Activated effector memory CD4-positive, alpha-beta T cell treated with Interleukin-2 at 50 U/mL for 16 hours (primary cell): ENCODE data around the gene ACTL7A.
"Not testable (repeated sequence)": the region's sequence is repeated elsewhere in the genome, so short reads cannot be mapped to it uniquely, and the experiment has no call there.

Experiments
- DNase-seq: peaks from one replicate; pipeline ENCODE4 v3.0.0-alpha.2; 2020

The ACTL7A gene, protein sequence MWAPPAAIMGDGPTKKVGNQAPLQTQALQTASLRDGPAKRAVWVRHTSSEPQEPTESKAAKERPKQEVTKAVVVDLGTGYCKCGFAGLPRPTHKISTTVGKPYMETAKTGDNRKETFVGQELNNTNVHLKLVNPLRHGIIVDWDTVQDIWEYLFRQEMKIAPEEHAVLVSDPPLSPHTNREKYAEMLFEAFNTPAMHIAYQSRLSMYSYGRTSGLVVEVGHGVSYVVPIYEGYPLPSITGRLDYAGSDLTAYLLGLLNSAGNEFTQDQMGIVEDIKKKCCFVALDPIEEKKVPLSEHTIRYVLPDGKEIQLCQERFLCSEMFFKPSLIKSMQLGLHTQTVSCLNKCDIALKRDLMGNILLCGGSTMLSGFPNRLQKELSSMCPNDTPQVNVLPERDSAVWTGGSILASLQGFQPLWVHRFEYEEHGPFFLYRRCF

DNA sequence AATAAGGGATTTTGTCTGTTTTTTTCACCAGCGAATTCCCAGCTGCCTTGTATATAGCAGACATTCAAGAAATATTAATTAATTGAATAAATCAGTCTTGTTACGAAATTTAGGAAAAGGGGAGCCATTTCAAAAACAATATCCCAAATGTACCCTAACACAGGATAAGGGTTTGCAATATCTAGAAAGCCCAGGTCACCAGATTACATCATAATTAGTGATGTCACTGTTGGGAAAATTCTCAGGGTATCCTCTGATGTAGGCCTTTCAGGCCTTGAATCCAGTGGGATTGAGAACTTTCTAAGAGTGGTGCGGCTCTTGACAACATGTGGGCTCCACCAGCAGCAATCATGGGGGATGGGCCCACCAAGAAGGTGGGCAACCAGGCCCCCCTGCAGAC, at the start of gene ACTL7A:
Gene ACTL7A, plus strand, starts transcription at position 270 of the 400 bp plus-strand sequence. Its CDS starts 57 bp downstream, at position 327.
- DNase-seq, result no peak

DNA sequence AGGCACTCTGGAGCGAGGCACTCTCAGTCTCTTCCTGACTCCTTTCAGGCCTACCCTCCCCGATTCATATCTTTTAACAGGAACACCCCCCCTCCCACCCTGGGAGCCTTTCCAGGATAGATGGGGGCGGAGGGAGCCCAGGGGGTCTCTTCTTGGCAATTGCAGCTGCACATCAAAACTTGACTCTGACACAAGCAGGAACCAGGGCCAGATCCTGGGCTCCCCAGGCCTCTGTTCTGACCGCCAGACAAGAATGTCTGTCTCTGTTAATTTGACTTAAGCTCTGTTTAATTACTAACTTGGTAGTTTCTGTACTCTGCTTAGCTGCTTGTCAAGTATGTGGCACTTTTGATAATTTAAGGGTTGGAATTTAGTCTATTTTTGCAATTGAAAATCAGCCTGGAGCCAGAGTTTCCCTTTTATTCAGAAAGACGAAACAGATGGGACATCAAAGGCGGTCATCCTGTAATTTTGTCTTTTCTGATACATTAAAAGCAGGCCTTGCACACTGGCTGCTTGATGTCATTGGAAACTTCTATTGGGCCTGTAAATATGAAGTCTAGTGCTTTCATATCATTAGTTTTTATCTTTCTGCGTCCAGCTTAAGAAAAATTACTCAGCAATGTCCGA, 49.6 kb upstream of the ACTL7A start:
- DNase-seq, result no peak

DNA sequence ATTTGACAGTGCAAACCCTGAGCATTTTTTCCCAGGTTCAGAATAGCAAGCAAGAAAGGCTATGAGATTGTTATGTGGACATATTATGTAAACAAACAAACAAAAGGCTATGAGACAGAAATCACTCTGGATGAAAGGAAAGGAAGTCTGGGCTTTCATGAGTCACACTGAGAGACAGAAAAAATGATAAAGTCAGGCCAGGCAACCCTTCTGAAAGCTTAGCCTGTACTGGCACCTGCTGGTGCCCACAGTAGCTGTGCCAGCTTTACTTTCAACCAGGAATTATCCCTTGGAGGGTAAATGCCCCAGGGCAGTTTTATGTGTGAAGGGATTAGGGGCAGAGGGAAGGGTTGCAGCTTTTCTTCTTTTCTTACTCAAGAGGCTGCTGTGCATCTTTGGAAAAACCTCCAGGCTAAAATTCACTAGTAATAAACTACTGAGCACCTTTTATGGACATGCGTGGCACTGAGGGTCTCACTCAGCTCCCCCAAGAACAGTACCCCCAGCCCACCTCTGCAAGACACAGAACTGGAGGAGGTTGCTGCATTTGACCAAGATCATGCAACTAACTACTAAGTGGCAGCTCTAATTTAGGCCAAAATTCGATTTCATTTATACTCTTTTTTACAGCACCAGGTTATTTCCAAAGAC, 48.0 kb upstream of the ACTL7A start:
- no peak for DNase-seq

DNA sequence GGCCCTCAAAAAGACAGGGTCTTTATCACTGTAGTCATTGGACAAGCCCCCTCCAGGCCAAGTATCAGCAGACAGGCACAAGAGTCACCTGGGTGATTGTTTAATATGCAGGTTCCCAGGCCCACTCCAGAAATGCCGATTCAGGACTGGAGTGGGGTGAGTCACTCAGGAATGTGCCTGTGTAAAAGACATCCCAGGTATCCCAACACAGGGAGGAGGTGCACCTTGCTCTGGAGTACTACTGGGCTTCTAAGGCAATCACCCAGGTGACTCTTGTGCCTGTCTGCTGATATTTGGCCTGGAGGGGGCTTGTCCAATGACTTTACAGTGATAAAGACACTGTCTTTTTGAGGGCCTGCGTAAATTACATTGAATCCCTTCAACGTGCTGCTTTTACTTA, 46.9 kb upstream of the ACTL7A start:
- DNase-seq, result no peak

DNA sequence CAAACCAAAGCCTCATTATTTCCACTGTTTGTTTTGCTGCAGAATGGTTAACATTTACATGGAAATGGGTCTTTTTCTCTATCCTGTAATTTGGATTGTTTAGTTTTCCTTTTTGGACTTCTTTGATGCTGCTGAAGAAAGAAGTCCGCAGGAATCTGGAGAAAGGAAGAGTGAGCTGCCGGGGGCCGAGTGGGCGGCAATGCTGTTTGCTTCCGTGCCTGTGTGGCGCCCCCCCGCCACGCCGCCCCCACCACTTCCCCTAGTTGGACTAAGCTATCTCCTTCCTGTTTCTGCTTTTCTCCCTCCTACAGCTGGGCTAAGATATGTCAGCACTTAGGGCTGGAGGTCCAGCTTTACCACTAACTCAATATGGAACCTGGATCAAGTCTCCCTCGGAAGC, 46.0 kb upstream of the ACTL7A start:
- no peak for DNase-seq

DNA sequence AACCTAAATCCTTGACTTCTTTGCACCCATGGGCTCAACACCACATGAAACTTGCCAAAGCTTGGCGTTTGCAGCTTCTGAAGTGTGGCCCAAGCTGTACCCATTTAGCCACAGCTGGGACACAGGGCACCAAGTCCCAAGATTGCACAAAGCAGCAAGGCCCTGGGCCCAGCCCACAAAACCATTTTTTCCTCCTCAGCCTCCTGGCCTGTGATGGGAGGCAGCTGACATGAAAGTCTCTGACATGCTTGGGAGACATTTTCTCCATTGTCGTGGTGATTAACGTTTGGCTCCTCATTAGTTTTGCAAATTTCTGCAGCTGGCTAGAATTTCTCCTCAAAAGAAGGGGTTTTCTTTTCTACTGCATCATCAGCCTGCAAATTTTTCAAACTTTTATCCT, 38.2 kb upstream of the ACTL7A start:
- DNase-seq, result no peak

DNA sequence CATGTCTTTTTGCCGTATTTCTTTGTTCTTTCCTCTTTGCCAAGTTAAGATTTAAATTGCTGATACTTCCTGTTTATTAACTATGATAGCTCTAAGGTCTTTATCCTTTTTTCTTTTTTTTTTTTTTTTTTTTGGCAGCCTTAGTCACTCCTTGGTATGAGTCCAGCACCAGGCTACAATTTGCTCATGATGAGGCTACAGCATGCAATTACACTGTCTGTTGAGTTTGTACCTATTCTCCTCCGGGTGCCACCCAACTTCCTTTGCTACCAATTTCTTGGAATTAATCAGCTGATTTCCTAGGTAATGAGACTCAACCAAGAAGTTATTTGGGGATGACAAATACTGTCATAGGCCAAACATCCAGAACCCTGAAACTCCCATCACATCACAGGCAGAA, 31.8 kb upstream of the ACTL7A start:
- no peak for DNase-seq

DNA sequence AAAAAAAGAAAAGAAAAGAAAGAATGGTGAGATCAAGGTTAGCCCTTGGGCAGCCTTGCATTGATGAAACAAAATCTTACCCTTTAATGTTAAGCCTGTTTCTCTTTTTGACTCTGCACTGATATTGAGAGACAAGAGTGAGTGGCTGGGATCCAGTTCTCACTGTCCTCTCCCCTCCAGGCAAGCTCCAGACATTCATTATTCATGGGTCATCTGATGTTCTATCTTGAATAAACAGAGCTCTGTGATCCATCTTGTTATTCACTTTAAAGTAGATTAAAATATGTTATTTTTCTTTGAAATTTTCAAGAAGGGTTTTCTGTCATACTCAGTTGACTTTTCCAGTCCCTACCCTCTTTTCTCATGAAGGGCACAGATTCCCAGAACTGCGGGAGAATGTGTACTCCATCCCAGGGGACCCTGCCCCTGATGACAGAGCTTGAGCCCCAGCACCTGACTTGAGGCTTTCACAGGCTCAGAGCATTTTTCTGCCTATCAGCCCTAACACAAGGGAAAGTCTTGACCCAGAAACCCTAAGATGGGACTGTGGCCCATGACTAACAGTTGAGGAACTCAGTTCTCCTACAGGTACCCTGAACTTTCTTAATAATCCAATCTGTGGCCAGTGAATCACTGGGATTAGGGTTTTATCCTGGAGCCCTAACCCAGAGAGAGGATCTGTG, 30.4 kb upstream of the ACTL7A start:
- DNase-seq, result no peak

DNA sequence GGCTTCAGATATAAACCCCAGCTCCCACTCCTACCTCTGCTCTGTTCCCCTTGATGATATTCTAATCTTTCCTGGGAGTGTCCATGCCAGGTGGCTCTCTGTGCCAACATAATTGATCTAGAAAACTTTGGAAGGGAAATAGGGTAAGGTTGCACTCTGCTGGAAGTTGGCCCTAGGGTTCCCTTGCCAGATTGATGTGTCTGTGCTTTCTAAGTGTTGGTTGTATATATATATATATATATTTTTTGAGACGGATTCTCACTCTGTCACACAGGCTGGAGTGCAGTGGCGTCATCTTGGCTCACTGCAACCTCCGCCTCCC, 29.9 kb upstream of the ACTL7A start:
- no peak for DNase-seq

DNA sequence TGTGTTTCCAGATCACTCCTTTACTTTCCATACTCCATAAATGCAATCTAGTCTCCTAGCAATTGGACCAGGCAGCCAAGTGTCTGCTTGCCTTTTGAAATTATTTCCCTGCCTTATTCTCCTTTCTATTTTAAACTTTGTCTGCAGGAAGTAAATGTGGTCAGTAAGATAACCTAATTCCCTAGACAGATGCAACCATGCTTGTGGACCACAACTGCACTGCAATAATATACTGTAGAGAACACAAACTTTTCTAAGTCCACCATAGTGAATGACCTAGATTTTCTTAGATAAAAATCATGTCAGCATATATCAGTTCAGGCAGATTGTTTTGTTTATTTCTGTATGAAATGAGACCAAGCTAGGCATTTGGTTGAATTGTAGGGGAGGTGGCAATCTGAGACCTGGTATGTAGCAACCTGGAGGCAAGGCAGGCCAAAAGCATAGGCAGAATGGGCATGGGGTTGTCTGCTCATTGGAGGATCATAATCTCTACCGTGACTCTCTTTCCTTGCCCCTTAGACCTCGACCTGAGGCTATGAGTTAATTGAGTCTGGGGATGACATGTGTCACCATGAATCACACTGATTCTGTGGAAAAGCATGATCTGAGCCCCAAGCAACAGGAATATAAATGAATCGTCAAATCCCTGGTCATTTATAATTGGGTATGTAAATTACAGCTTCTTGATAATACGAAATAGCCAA, 27.0 kb upstream of the ACTL7A start:
- DNase-seq, result no peak

DNA sequence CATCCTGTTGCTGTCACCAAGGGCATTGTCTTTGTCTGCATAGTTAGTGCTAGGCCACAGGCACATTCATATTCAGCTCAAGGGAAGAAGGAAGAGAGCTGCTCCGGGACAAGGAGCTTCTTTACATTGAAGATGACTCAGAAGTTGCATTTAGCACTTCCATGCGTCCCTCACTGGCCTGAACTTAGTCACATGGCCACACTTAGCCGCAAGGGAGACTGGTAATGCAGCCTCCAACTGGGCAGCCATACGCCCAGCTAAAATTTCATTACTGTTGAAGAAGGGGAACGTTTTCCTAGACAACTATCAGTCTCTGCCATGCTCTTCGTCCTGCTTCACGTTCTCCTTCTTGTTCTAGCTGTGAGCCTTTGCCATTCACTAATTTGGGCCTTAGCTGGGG, 26.2 kb upstream of the ACTL7A start:
- no peak for DNase-seq

DNA sequence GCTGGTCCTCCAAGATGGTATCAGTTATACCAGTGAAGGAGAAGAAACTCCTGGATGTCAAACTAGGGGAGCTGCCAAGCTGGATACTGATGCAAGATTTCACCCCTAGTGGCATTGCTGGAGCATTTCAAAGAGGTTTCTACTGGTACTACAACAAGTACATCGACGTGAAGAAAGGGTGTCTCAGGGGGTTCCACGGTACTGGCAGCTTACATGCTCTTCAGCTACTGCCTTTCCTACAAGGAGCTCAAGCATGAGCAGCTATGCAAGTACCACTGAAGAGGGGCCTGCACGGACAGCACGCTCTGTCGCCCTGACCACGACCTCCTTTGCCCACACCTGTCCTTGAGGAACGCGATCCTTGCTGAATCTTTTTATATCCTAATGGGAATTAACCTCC, 25.7 kb upstream of the ACTL7A start:
- no peak for DNase-seq

DNA sequence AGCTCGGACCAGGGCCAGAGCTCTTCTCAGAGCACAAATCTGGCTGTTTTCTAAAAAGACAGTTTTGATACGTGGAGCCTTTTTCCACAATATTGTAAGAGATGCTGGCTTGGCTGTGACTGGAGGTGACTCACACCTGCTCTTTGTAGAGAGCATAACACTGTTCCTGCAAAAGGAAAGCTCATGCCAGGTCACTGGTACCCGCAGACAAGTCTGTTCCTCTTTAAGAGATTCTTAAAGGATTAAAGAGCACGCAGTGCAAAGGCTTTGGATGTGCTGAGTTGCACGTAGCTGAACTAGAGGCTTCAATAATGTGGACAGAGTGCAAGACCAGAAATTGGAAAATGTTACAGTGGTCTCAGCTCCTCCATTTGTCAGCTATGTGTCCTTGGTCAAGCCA, 25.3 kb upstream of the ACTL7A start:
- DNase-seq, result no peak

DNA sequence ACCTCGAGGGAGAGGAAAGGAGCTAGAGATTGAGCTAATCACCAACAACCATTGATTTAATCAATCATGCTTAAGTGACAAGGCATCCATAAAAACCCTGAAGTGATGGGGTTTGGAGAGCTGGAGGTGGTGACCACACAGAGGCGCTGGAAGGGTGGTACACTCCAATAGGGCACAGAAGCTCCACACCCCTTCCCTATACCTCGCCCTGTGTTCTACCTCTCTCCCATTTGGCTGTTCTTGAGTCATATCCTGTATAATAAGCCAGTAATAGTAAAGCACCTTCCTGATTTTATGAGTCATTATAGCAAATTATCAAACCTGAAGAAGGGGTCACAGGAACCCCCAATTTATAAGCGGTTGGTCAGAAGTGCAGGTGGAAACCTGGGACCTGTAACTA, 24.5 kb upstream of the ACTL7A start:
- no peak for DNase-seq

DNA sequence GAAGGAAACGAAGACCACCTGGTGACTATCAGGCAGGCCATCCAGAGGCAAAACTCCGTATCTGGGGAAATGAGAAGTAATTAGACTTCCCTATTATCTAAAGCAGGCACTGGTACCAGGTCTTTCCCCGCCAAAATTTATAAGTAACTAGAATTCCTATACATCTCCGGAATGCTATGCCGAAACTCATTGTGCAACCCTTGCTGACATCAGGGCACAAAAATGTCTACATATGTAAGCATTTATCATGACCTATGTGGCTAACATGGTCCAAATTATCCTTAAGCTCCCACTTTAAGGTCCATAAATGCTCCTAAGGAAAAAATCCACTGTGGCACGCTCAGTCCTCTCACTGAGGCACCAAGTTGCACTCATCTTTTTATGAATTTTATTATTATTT, 24.0 kb upstream of the ACTL7A start:
- DNase-seq, result no peak

DNA sequence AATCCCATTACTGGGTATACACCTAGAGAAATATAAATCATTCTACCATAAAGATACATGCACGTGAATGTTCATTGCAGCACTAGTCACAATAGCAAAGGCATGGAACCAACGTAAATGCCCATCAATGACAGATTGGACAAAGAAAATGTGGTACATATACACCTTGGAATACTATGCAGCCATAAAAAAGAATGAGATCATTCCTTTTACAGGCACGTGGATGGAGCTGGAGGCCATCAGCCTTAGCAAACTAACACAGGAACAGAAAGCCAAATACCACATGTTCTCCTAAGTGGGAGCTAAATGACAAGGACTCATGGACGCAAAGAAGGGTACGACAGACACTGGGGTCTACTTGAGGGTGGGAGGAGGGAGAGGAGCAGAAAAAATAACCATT, 22.5 kb upstream of the ACTL7A start:
- not testable (repeated sequence) for DNase-seq

DNA sequence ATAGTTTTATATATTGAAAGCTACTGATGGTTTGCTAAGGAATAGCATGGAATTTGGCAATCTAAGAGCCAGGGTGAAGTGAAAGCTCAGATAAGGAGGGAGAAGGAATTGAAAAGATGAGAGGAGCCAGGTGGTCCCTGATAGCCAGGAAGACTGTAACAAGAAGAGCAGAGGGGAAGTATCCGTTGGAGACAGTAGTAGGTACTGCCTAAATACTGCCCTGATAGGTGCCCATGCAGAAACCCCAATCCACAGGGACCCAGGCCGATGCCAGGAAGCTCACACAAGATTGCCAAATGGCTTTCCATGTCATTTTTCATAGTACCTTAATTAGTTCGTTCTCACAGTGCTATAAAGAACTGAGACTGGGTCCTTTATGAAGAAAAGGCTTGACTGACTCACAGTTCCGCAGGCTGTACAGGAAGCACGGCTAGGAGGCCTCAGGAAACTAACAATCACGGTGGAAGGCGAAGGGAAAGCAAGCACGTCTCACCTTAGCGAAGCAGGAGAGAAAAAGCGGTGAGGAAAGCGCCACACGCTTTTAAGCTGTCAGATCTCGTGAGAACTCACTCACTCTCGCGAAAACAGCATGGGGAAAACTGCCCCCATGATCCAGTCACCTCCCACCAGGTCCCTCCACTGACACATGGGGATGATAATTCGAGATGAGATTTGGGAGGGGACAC, 19.3 kb upstream of the ACTL7A start:
- no peak for DNase-seq

DNA sequence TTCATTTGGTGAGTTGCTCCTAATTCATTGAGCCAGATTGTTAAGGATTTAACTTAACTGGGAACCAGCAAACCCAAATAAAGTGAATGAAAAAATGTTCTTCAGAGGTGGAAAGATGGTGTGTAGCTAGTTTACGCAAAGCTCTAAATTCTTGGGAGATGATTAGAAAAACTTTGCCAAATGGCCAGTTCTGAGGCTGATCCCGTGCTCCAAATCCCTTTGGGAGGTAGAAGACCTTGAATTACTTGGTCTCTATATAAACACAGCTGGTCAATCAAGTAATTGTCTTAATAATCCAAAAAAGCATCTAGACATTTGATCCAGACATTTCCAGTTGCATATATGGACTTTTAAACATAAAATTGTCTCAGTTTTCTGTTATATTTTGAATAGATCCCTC, 17.7 kb upstream of the ACTL7A start:
- DNase-seq, result no peak

DNA sequence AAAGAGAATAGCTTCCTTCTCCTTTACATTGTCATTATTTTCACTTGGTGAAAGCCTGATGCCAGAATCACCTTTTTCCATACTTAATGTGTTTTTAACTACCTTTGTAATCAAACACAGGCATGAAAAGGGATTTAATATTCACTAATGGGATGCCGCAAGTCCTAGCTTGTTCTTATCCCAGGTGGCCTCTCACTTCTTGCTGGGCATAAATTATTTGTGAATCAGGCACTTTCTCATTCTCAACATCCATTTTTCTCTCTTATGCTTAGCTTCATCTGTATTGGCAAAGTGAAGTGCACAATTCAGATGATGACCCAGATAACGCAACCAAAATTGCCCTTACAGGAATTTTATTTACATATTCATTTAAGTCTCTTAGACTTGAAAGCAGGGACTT, 17.2 kb upstream of the ACTL7A start:
- no peak for DNase-seq

DNA sequence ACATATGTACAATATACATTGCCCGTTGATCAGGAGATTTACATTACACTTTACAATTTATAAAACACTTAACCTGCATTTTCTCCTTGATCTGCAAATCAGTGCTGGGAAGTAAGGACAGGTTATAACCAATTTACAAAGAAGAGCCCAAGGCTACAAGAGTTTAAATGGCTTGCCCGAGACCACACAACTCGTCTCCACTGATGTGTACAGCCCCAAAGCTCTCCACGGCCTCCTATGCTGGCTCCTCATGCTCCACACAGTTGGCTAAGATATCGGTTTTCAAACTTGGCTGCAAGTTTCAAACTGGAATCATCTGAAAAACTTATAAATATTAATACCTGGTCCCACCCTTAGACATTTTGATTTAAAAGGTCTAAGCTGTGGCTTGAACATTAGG, 16.6 kb upstream of the ACTL7A start:
- DNase-seq, result no peak

DNA sequence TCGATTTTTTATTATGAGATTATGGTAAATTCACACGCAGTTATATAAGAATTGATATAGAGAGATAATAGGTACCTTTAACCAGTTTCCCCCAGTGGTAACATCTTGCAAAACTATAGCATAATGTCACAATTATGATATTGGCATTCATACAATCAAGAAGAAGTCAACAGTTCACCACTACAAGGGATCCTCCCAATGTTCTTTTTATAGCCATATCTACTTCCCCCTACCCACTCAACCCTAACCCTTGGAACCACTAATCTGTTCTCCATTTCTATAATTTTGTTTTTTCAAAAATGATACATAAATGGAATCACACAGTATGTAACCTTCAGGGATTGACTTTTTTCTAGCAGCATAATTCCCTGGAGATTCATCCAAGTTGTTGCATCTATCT, 16.1 kb upstream of the ACTL7A start:
- no peak for DNase-seq

DNA sequence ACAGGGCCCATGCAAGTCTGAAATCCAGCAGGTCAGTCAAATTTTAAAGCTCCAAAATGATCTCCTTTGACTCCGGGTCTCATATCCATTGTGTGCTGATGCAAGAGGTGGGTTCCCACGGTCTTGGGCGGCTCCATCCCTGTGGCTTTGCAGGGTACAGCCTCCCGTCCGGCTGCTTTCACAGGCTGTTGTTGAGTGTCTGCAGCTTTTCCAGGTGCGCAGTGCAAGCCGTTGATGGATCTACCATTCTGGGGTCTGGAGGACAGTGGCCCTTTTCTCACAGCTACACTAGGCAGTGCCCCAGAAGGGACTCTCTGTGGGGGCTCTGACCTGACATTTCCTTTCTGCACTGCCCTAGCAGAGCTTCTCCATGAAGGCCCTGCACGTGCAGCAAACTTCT, 13.8 kb upstream of the ACTL7A start:
- DNase-seq, result not testable (repeated sequence)
